Psoas muscle (tissue), 8 donors: ENCODE data around the gene KRT83. TPM values are rescaled to one million over a fixed set of nuclear protein-coding genes. Genes with fewer than 3 reads are reported as not detected.
A peak's percentile ranks its signal among the peaks of the same experiment; 100 is the strongest.
"Not testable (repeated sequence)": the region's sequence is repeated elsewhere in the genome, so short reads cannot be mapped to it uniquely, and the experiment has no call there.

Source experiments
- ATAC-seq, 4 donors: fragments of 200-7000 bp; cut with Tn5 transposase; one replicate each; pipeline ENCODE4 v1.9.1; 2020; ENCODE audit warnings: moderate library complexity in 3 of 4, mild to moderate bottlenecking in 2 of 4
- DNase-seq, 2 donors: peaks; one replicate each; pipeline ENCODE4 v3.0.0-alpha.2; 2020
- H3K27ac ChIP-seq: fragments of 200-600 bp; one replicate; pipeline ENCODE4 v1.8.0; 2022
- H3K27me3 ChIP-seq, 3 donors: fragments of 200-600 bp in 1 of 3; one replicate each; pipeline versions ENCODE4 v1.6.1 to v1.8.0; 2013 to 2022; ENCODE audit warnings: low read length in 2 of 3, mild to moderate bottlenecking in 2 of 3, moderate library complexity in 1 of 3; ENCODE audit not compliant: insufficient read depth in 3 of 3
- H3K36me3 ChIP-seq, 2 donors: fragments of 200-600 bp in 1 of 2; one replicate each; pipeline versions ENCODE4 v1.6.1 to v1.8.0; 2013 to 2022; ENCODE audit warnings: low read depth in 1 of 2, mild to moderate bottlenecking in 1 of 2, moderate library complexity in 1 of 2; ENCODE audit not compliant: insufficient read depth in 1 of 2
- H3K4me1 ChIP-seq: fragments of 200-600 bp; one replicate; pipeline ENCODE4 v1.8.0; 2022
- H3K4me3 ChIP-seq: fragments of 200-600 bp; one replicate; pipeline ENCODE4 v1.8.0; 2022; ENCODE audit warnings: mild to moderate bottlenecking
- H3K9me3 ChIP-seq: fragments of 200-600 bp; one replicate; pipeline ENCODE4 v1.8.0; 2022
- CTCF ChIP-seq: fragments of 200-600 bp; IDR thresholded peaks from one replicate; pipeline ENCODE4 v1.8.0; 2022; ENCODE audit warnings: antibody characterized with exemption
- WGBS, 3 donors: extraction: QIAGEN DNeasy Blood & Tissue Kit; methylation state at CpG; one replicate each; pipeline versions ENCODE4 v1.1.6 to v1.1.7; 2013; 5-methylcytosine and 5-hydroxymethylcytosine counted together
- intact Hi-C, 2 donors: fragments of 100-400 bp; cut with DNase I; formaldehyde crosslinking; loops; one replicate each; pipeline versions ENCODE4 v1.11.0 to v1.14.2; 2022
- polyA plus RNA-seq, 3 donors: library from polyadenylated mRNA; stranded (reverse); fragments of 200-250 nt; gene quantifications; one replicate each; pipeline ENCODE4 v1.2.3, GENCODE V29; 2013
- total RNA-seq, 4 donors: library from RNA; stranded (reverse); fragmentation: NEBNext Ultra II Directional in 2 of 4; extraction: Animal tissue kit (Norgen Biotek cat#: 25700) in 2 of 4; gene quantifications; one replicate each; pipeline versions ENCODE4 v1.2.1 to v1.2.4, GENCODE V29; 2021 to 2023
- donor health status: healthy with polysubstance abuse.
- donor health status: DM: no; HTN: no; CAD: no; lungs with moderate emphysema.
- donor health status: Bipolar disorder and iron deficiency.
- donor health status: healthy.
- donor health status: DM: yes; HTN: yes; CAD: no.
- donor health status: DM: no; HTN: no; CAD: no.
- donor health status: DM: no; HTN: no; CAD: no.
- donor health status: DM: yes; HTN: yes; CAD: no.

KRT83 gene
- total and polyA plus RNA-seq, 7 donors = not detected

GRCh38 chr12:52308806-52309425, 12.3 kb downstream of the KRT83 start:
- peaks cover 0 to 3% (median 0%) of the 10 kb centered on the region in 3 donors for H3K27me3 ChIP-seq
- peak overlapping the region; percentile 69 for H3K4me3 ChIP-seq
- H3K27ac ChIP-seq = no peak overlapping the region
- ATAC-seq (peak in 3 of 4 donors; percentile 7 to 32 (median 9)), DNase-seq (no peak)
- intact Hi-C loops = no loop called here
- no peak for TF ChIP-seq CTCF
- no peaks in the 10 kb centered on the region for H3K9me3 ChIP-seq
- 37 to 49% (median 39%) methylated on average over 15 of the region's 15 CpGs for WGBS, 3 donors
- no peaks in the 10 kb centered on the region for H3K36me3 ChIP-seq
- H3K4me1 ChIP-seq = peaks cover 7% of the 10 kb centered on the region

- Histone ChIP-seq H3K4me3 (peak overlapping the region; percentile 69), H3K9me3 (no peaks in the 10 kb centered on the region), H3K36me3 (no peaks in the 10 kb centered on the region), H3K27ac (no peak overlapping the region), H3K4me1 (peaks cover 7% of the 10 kb centered on the region), H3K27me3 (no peaks in the 10 kb centered on the region)
- 6 to 11% (median 6%) methylated on average over 59 to 71 of the region's 71 CpGs for WGBS, 3 donors
- intact Hi-C loops = no loop called here
- TF ChIP-seq CTCF = peak; percentile 18
- ATAC-seq (peak; percentile 97 to 99 (median 98)), DNase-seq (peak; percentile 78 to 89)
Measured at GRCh38 chr12:52307836-52308805, 13.1 kb downstream of the KRT83 start.

- peaks cover 7% of the 10 kb centered on the region for H3K4me1 ChIP-seq
- ATAC-seq (no peak), DNase-seq (no peak)
- WGBS, 3 donors = 72 to 79% (median 76%) methylated on average over 2 of the region's 2 CpGs
- H3K36me3 ChIP-seq = no peaks in the 10 kb centered on the region
- no peak overlapping the region for H3K4me3 ChIP-seq
- TF ChIP-seq CTCF = no peak
- H3K27me3 ChIP-seq = no peaks in the 10 kb centered on the region
- intact Hi-C loops = no loop called here
- H3K27ac ChIP-seq = no peak overlapping the region
- H3K9me3 ChIP-seq = no peaks in the 10 kb centered on the region
Measured at GRCh38 chr12:52306731-52307130, 14.5 kb downstream of the KRT83 start.

- Histone ChIP-seq H3K4me1 (peaks cover 7% of the 10 kb centered on the region), H3K9me3 (no peaks in the 10 kb centered on the region), H3K27ac (no peak overlapping the region), H3K4me3 (no peak overlapping the region), H3K36me3 (no peaks in the 10 kb centered on the region), H3K27me3 (no peaks in the 10 kb centered on the region)
- DNase-seq = no peak
- intact Hi-C loops = no loop called here
- WGBS, 3 donors = 74 to 86% (median 81%) methylated on average over 8 to 11 of the region's 11 CpGs
- no peak for ATAC-seq
- no peak for TF ChIP-seq CTCF
Measured at GRCh38 chr12:52305921-52306705, 15.1 kb downstream of the KRT83 start.

GRCh38 chr12:52304941-52305411, 16.2 kb downstream of the KRT83 start:
- H3K4me3 ChIP-seq, intact Hi-C loops, H3K27me3 ChIP-seq, ATAC-seq, DNase-seq, H3K9me3 ChIP-seq, H3K36me3 ChIP-seq, H3K4me1 ChIP-seq, H3K27ac ChIP-seq: not testable (repeated sequence)
- 88% methylated on average over 15 of the region's 15 CpGs for WGBS, 3 donors

- intact Hi-C loops, H3K27ac ChIP-seq, H3K4me1 ChIP-seq, H3K9me3 ChIP-seq, DNase-seq, H3K27me3 ChIP-seq, H3K4me3 ChIP-seq, H3K36me3 ChIP-seq: not testable (repeated sequence)
- peak in 1 of 4 donors; percentile 47 for ATAC-seq
- no CpG with 5 or more reads among the region's 5 CpGs for WGBS, 3 donors
Measured at GRCh38 chr12:52302242-52302914, 18.8 kb downstream of the KRT83 start.
